Duodenal mucosa (tissue), 2 donors: ENCODE data around the gene RABGAP1L.
"Not testable (repeated sequence)": the region's sequence is repeated elsewhere in the genome, so short reads cannot be mapped to it uniquely, and the experiment has no call there.

Experiments
- H3K27ac ChIP-seq: one replicate; pipeline ENCODE4 v1.7.0; 2013; ENCODE audit warnings: low read depth, low read length
- H3K27me3 ChIP-seq, 2 donors: one replicate each; pipeline ENCODE4 v1.7.0; 2013; ENCODE audit warnings: low read length in 2 of 2, control low read depth in 1 of 2; ENCODE audit not compliant: insufficient read depth in 2 of 2, control insufficient read depth in 1 of 2
- H3K36me3 ChIP-seq, 2 donors: one replicate each; pipeline ENCODE4 v1.7.0; 2013; ENCODE audit warnings: low read length in 2 of 2, control low read depth in 1 of 2; ENCODE audit not compliant: insufficient read depth in 2 of 2, control insufficient read depth in 1 of 2
- H3K4me1 ChIP-seq, 2 donors: one replicate each; pipeline ENCODE4 v1.7.0; 2013; ENCODE audit warnings: low read length in 2 of 2, control low read depth in 1 of 2; ENCODE audit not compliant: insufficient read depth in 2 of 2, control insufficient read depth in 1 of 2
- H3K4me3 ChIP-seq, 2 donors: one replicate each; pipeline ENCODE4 v1.7.0; 2013; ENCODE audit warnings: low read length in 2 of 2, low read depth in 1 of 2
- H3K9ac ChIP-seq, 2 donors: one replicate each; pipeline ENCODE4 v1.7.0; 2013; ENCODE audit warnings: low read length in 2 of 2, low read depth in 1 of 2
- H3K9me3 ChIP-seq, 2 donors: one replicate each; pipeline ENCODE4 v1.7.0; 2013; ENCODE audit warnings: low read length in 2 of 2, control low read depth in 1 of 2; ENCODE audit not compliant: control insufficient read depth in 1 of 2

Gene RABGAP1L

GRCh38 chr1:174159252-174160108 is at the start of gene RABGAP1L:
Gene RABGAP1L (plus strand): TSS chr1:174159520.
- Histone ChIP-seq H3K4me1 (peaks cover 5 to 18% of the 10 kb centered on the region in 2 donors), H3K4me3 (peak within 1 kb of the TSS; percentile 89 to 94), H3K9ac (peak within 1 kb of the TSS; percentile 89 to 95), H3K9me3 (no peaks in the 10 kb centered on the region), H3K36me3 (no peaks in the 10 kb centered on the region), H3K27ac (peak within 1 kb of the TSS; percentile 97), H3K27me3 (no peaks in the 10 kb centered on the region)

- Histone ChIP-seq H3K9ac (no peak overlapping the region), H3K4me1 (no peaks in the 10 kb centered on the region), H3K27me3 (no peaks in the 10 kb centered on the region), H3K36me3 (no peaks in the 10 kb centered on the region), H3K4me3 (no peak overlapping the region), H3K27ac (no peak overlapping the region), H3K9me3 (no peaks in the 10 kb centered on the region)
Observed at GRCh38 chr1:174110053-174110452, 49.3 kb upstream of the RABGAP1L start.

GRCh38 chr1:174112489-174113162 is 46.7 kb upstream of the RABGAP1L start:
- H3K4me3 ChIP-seq: no peak overlapping the region
- H3K27me3 ChIP-seq: no peaks in the 10 kb centered on the region
- H3K9me3 ChIP-seq: no peaks in the 10 kb centered on the region
- no peaks in the 10 kb centered on the region for H3K4me1 ChIP-seq
- no peak overlapping the region for H3K9ac ChIP-seq
- no peaks in the 10 kb centered on the region for H3K36me3 ChIP-seq
- no peak overlapping the region for H3K27ac ChIP-seq

GRCh38 chr1:174114106-174114505 is 45.2 kb upstream of the RABGAP1L start:
- no peaks in the 10 kb centered on the region for H3K9me3 ChIP-seq
- no peak overlapping the region for H3K27ac ChIP-seq

GRCh38 chr1:174114788-174115448 is 44.4 kb upstream of the RABGAP1L start:
- Histone ChIP-seq H3K9ac (no peak overlapping the region), H3K4me3 (no peak overlapping the region), H3K36me3 (no peaks in the 10 kb centered on the region), H3K27ac (no peak overlapping the region), H3K9me3 (no peaks in the 10 kb centered on the region), H3K27me3 (no peaks in the 10 kb centered on the region), H3K4me1 (no peaks in the 10 kb centered on the region)

More at GRCh38 chr1:174114106-174114505, 45.2 kb upstream of the RABGAP1L start:
- no peaks in the 10 kb centered on the region for H3K27me3 ChIP-seq
- no peak overlapping the region for H3K9ac ChIP-seq
- H3K4me3 ChIP-seq: no peak overlapping the region
- H3K4me1 ChIP-seq: no peaks in the 10 kb centered on the region
- no peaks in the 10 kb centered on the region for H3K36me3 ChIP-seq

GRCh38 chr1:174116042-174116441 is 43.3 kb upstream of the RABGAP1L start:
- H3K9ac ChIP-seq: no peak overlapping the region
- H3K27me3 ChIP-seq: no peaks in the 10 kb centered on the region
- H3K36me3 ChIP-seq: no peaks in the 10 kb centered on the region
- H3K4me3 ChIP-seq: no peak overlapping the region
- H3K4me1 ChIP-seq: no peaks in the 10 kb centered on the region
- no peaks in the 10 kb centered on the region for H3K9me3 ChIP-seq
- no peak overlapping the region for H3K27ac ChIP-seq

- no peak overlapping the region for H3K27ac ChIP-seq
- no peak overlapping the region for H3K9ac ChIP-seq
- H3K4me3 ChIP-seq: no peak overlapping the region
- H3K4me1 ChIP-seq: no peaks in the 10 kb centered on the region
- peaks cover 0 to 2% of the 10 kb centered on the region in 2 donors for H3K9me3 ChIP-seq
- H3K36me3 ChIP-seq: no peaks in the 10 kb centered on the region
- H3K27me3 ChIP-seq: no peaks in the 10 kb centered on the region
Observed at GRCh38 chr1:174118751-174119150, 40.6 kb upstream of the RABGAP1L start.

- peaks cover 10 to 11% of the 10 kb centered on the region in 2 donors for H3K9me3 ChIP-seq
Observed at GRCh38 chr1:174122318-174122717, 37.0 kb upstream of the RABGAP1L start.

GRCh38 chr1:174123843-174124242 is 35.5 kb upstream of the RABGAP1L start:
- no peaks in the 10 kb centered on the region for H3K4me1 ChIP-seq

More at GRCh38 chr1:174122318-174122717, 37.0 kb upstream of the RABGAP1L start:
- not testable (repeated sequence) for H3K9ac ChIP-seq, H3K4me3 ChIP-seq, H3K4me1 ChIP-seq, H3K27me3 ChIP-seq, H3K36me3 ChIP-seq, H3K27ac ChIP-seq

GRCh38 chr1:174127176-174127575 is 32.1 kb upstream of the RABGAP1L start:
- H3K4me3 ChIP-seq, H3K4me1 ChIP-seq, H3K27me3 ChIP-seq, H3K36me3 ChIP-seq, H3K27ac ChIP-seq, H3K9ac ChIP-seq: not testable (repeated sequence)
- H3K9me3 ChIP-seq: peaks cover 10 to 11% of the 10 kb centered on the region in 2 donors

More at GRCh38 chr1:174123843-174124242, 35.5 kb upstream of the RABGAP1L start:
- Histone ChIP-seq H3K9me3 (peaks cover 10 to 11% of the 10 kb centered on the region in 2 donors), H3K4me3 (no peak overlapping the region), H3K9ac (no peak overlapping the region), H3K27ac (no peak overlapping the region), H3K36me3 (no peaks in the 10 kb centered on the region), H3K27me3 (no peaks in the 10 kb centered on the region)
